Measurements from ENCODE around the gene GIPC3. TPM values are rescaled to one million over a fixed set of nuclear protein-coding genes. Genes with fewer than 3 reads are reported as not detected.

The GIPC3 gene
- total RNA-seq, 2 experiments from 2014 or later = 0.15 to 0.23 TPM

- Mint-ChIP-seq H3K27ac (no peak overlapping the region), H3K36me3 (peaks cover 4% of the 10 kb centered on the region), H3K4me1 (no peaks in the 10 kb centered on the region), H3K9me3 (ENCODE audit: low read depth) (no peaks in the 10 kb centered on the region), H3K4me3 (no peak overlapping the region), H3K27me3 (no peaks in the 10 kb centered on the region)
- CTCF ChIA-PET = interaction anchor here (1.0 to 1.6 kb wide), 2 partner anchors 23 to 70 kb away, joined by 3 read pairs; no protein-coding TSS in a partner anchor
- DNase-seq = no peak
- no peak for ATAC-seq
Observed at GRCh38 chr19:3614858-3615505, 29.7 kb downstream of the GIPC3 start.

DNA sequence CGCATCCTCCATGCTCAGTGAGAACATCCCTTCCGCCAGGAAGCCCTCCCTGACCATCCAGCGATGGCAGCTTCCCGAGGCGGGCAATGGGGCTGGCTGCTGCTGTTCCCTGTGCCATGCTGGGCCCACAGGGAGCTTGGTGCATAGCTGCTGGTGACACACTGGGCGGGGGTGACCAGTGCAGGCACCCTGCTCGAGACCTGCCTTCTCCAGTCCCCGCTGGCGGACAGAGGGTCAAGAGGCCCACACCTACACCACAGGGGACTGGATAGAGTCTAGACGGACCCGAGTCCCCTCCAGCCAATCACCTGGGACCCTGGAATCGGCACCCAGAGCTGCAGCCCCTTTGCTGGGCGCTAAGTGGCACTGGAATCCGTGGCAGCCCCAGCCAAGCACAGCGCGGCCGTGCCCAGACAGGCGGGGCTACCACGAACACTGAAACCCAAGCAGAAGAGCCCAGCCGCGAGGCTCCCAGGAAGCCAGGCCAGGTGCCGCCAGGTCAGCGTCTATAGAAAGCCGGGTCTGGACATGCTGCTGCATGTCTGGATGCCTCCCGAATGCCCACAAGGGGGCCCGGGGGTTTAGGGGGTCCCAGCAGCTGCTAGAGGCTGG lies 30.4 kb downstream of the GIPC3 start:
- H3K9me3 Mint-ChIP-seq (ENCODE audit: low read depth) = no peaks in the 10 kb centered on the region
- DNase-seq = no peak
- H3K36me3 Mint-ChIP-seq = peaks cover 4% of the 10 kb centered on the region
- H3K27me3 Mint-ChIP-seq = no peaks in the 10 kb centered on the region
- H3K4me3 Mint-ChIP-seq = no peak overlapping the region
- H3K4me1 Mint-ChIP-seq = no peaks in the 10 kb centered on the region
- ATAC-seq = no peak
- H3K27ac Mint-ChIP-seq = no peak overlapping the region
- CTCF ChIA-PET = interaction anchor here (1.0 to 1.6 kb wide), 2 partner anchors 23 to 71 kb away, joined by 3 read pairs; no protein-coding TSS in a partner anchor

DNA sequence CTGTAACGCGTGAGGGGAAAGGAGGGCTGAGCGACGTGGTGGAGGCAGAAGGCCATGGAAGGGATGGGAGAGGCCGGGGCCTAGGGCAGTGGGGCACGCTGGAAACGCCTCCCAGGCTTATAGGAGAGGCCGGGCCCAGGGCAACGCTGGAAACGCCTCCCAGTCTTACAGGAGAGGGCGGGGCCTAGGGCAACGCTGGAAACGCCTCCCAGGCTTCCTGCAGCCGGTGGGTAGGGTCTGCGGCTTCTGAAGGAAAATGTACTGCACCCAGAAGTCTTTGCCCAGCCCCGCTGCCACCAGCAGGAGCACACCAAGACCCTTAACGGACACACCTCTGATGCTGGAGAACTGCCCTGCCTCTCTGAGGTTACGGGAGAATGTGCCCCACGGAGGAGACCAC lies 32.2 kb downstream of the GIPC3 start:
- no peaks in the 10 kb centered on the region for H3K4me1 Mint-ChIP-seq
- DNase-seq = no peak
- CTCF ChIA-PET = no interaction called here
- H3K4me3 Mint-ChIP-seq = no peak overlapping the region
- no peak for ATAC-seq
- H3K27ac Mint-ChIP-seq = no peak overlapping the region
- H3K9me3 Mint-ChIP-seq (ENCODE audit: low read depth) = no peaks in the 10 kb centered on the region
- peaks cover 2% of the 10 kb centered on the region for H3K36me3 Mint-ChIP-seq
- H3K27me3 Mint-ChIP-seq = no peaks in the 10 kb centered on the region

DNA sequence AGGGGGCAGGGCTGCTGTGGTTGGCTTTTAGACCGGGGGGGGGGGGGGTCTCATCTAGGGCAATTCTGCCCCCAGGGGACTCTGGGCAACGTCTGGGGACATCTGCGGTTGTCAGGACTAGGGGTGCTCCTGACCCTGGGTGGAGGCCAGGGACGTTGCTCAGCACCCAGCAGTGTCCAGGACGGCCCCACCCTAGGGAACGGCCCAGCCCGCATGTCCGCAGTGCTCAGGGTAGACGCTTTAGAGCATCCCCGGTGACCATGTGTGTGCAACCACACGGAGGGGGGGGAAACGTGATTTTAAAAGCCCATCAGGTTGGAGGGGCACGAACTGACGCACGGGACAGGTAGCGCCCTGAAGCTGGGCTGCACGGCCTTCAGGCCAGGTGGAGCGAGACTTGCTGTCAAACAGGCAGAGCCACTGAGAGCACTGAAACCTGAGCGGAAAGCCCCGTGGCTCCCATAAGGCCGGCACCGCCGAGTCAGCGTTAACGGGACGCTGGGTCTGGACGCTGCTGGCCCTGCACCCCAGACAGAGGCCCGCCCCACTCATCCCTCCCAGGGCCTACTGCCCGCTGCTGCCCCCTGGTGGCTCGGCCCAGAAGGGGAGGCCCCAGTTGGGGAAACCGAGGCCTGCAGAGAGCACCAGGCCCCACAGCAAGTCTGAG lies 33.0 kb downstream of the GIPC3 start:
- no peak overlapping the region for H3K27ac Mint-ChIP-seq
- no peaks in the 10 kb centered on the region for H3K9me3 Mint-ChIP-seq (ENCODE audit: low read depth)
- no peak overlapping the region for H3K4me3 Mint-ChIP-seq
- no peaks in the 10 kb centered on the region for H3K4me1 Mint-ChIP-seq
- DNase-seq (peak; percentile 58), ATAC-seq (peak; percentile 68)
- no peaks in the 10 kb centered on the region for H3K27me3 Mint-ChIP-seq
- CTCF ChIA-PET = interaction anchor here (1.0 to 1.9 kb wide), 4 partner anchors 30 to 73 kb away, joined by 3 to 13 read pairs (median 6); no protein-coding TSS in a partner anchor
- H3K36me3 Mint-ChIP-seq = peaks cover 5% of the 10 kb centered on the region

DNA sequence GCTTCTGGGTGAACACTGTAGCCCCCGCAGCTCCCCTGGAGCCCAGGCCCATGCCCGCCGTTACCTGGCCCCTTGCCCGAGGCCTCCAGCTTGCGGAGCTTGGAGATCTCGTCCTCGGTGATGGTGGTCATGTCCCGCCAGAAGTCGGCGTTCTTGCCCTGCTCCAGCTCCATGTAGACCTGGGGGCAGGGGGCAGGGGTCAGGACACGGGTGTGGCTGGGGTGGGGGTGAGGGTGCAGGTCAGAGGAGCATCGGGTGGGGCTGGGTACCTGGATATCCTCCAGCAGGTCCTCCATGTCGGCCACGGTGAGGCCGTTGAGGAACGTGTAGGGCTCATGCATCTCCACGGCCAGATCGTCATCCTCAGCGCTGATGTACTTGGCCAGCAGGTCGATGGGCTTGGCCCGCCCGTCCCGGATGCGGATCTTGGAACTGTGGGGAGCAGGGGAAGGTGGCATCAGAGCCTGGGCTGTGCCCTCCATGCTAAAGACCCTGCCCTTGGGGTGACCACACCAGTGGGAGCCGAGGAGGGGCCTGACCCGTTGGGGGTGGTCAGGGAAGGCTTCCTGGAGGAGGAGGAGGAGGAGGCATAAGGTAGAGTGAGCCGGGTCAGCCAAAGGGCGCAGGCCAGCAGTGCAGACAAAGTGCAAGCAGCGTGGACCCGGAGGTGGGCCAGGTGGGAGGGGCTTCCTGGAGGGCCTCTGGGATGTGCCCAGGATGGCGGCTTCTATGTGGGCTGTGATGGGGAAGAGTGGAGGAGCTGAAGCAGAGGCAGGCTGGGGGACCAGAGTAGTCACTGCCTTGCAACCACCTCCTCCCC lies 33.7 kb downstream of the GIPC3 start:
- no peak for DNase-seq
- CTCF ChIA-PET = interaction anchor here (0.6 to 1.9 kb wide), 6 partner anchors 14 to 1239 kb away, joined by 3 to 13 read pairs (median 4); no protein-coding TSS in a partner anchor
- Mint-ChIP-seq H3K27ac (no peak overlapping the region), H3K27me3 (no peaks in the 10 kb centered on the region), H3K36me3 (peaks cover 5% of the 10 kb centered on the region), H3K4me3 (no peak overlapping the region), H3K4me1 (peaks cover 1% of the 10 kb centered on the region), H3K9me3 (ENCODE audit: low read depth) (no peaks in the 10 kb centered on the region)
- no peak for ATAC-seq

DNA sequence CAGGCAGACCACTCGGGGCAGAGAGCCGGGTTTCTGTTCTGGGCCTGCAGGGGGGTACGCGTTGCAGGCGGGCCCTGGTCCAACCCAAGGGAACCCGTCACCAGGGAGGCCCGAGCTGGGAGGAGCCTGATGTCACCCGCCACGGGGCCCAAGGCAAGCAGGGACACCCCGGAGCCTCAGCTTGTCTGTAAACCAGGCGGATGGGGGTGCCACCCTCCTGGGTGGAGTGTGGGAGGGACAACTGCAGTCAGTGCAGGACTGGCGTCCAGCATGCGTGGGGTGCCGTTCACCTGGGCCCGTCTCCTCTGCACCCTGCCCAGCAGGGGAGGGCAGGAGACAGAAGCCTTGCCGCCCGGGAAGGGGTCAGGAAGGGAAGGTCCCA lies 34.3 kb downstream of the GIPC3 start:
- H3K4me1 Mint-ChIP-seq = peaks cover 7% of the 10 kb centered on the region
- DNase-seq (no peak), ATAC-seq (no peak)
- CTCF ChIA-PET = interaction anchor here (1.4 to 1.9 kb wide), 3 partner anchors 15 to 46 kb away, joined by 3 to 9 read pairs (median 3); no protein-coding TSS in a partner anchor
- H3K4me3 Mint-ChIP-seq = no peak overlapping the region
- H3K36me3 Mint-ChIP-seq = peaks cover 5% of the 10 kb centered on the region
- no peak overlapping the region for H3K27ac Mint-ChIP-seq
- H3K9me3 Mint-ChIP-seq (ENCODE audit: low read depth) = no peaks in the 10 kb centered on the region
- H3K27me3 Mint-ChIP-seq = no peaks in the 10 kb centered on the region

DNA sequence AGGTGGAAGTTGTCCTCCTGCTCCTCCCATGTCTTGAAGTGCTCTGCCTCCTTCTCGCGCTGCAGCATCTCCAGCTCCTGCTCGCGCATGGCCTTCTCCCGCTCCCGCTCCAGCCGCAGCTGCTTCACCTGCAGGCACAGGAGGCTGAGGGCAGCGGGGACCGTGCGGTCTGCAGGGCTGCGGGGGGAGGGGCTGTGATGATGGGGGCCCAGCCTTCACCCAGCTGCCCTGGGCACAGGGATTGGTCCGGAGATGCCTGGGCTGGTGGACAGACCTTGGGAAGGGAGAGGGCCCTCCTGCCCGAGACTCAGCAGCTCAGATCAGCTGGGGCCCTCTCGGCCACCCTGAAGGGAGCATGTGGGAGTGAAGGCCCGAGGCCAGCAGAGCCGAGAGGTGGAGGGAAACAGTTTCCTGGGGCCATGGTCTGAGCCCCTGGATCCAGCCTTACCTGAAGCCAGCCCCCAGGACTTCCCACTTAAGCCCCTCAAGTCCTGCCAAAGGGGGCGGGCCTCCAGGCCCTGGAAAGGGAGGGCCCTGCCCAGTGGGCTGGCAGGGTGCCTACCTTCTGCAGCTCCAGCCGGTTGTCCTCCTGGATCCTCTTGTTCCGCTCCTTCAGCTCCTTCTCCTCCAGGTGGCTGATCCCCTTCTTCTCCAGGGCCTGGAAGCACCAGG lies 35.0 kb downstream of the GIPC3 start:
- CTCF ChIA-PET = interaction anchor here (1.7 kb wide), 1 partner anchor 15 kb away, joined by 3 read pairs; no protein-coding TSS in a partner anchor
- peaks cover 5% of the 10 kb centered on the region for H3K36me3 Mint-ChIP-seq
- H3K27ac Mint-ChIP-seq = no peak overlapping the region
- H3K4me3 Mint-ChIP-seq = no peak overlapping the region
- H3K9me3 Mint-ChIP-seq (ENCODE audit: low read depth) = no peaks in the 10 kb centered on the region
- H3K4me1 Mint-ChIP-seq = peaks cover 11% of the 10 kb centered on the region
- ATAC-seq (no peak), DNase-seq (no peak)
- H3K27me3 Mint-ChIP-seq = no peaks in the 10 kb centered on the region

DNA sequence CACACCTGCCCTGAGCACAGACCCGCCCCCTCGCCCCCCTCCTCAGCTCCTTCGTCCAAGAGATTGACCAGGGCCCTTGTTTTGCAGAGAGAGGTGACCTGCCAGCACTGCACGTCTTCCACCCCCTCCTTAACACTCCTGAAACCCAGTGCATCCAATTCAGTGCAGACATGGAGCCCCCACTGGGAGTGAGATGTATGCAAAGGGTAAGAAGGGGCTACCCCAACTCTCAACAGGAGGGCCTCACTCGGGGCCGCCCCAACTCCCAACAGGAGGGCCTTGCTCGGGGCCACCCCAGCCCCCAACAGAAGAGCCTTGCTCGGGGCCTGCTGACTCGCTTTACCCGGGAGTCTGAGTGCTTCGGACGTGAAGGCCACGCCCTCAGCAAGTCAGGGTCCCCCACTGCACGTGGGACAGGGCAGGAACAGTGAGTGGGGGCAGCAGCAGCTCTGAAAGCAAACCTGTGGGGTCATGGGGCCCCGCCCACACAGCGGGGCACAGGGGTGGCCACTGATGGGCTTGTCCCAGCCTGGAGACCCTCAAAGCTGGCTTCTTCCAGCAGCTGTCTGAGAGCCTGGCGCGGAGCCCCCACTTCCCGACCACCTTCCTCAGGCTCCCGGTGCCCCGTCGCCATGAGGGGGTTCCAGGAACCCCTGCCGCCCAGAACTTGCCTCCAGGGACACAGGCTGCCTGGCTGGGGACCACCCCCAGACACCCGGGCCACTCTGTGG lies 35.7 kb downstream of the GIPC3 start:
- Mint-ChIP-seq H3K4me1 (peaks cover 18% of the 10 kb centered on the region), H3K9me3 (ENCODE audit: low read depth) (no peaks in the 10 kb centered on the region), H3K4me3 (no peak overlapping the region), H3K36me3 (peaks cover 5% of the 10 kb centered on the region), H3K27ac (no peak overlapping the region), H3K27me3 (no peaks in the 10 kb centered on the region)
- CTCF ChIA-PET = no interaction called here
- no peak for ATAC-seq
- DNase-seq = no peak

DNA sequence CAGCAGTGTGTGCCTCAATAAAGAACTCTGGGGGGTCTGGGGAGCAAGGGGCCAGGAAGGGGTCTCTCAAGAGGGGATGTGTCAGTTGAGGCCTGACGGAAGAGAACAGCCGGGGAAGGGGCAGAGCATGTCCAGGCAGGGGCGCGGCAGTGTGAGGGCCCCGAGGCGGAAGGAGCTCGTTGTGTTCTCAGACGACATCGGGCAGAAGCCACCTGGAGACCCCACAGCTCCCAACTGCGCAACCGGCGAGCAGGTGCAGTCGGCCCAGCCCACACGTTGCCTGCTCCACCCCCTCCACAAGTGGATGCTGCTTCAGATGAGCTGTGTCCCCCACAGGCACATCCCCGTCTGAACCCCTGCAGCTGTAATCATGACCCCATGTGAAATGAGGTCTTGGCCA lies 36.4 kb downstream of the GIPC3 start:
- H3K9me3 Mint-ChIP-seq (ENCODE audit: low read depth) = no peaks in the 10 kb centered on the region
- ATAC-seq (no peak), DNase-seq (no peak)
- H3K36me3 Mint-ChIP-seq = peaks cover 5% of the 10 kb centered on the region
- H3K4me3 Mint-ChIP-seq = no peak overlapping the region
- H3K4me1 Mint-ChIP-seq = peaks cover 21% of the 10 kb centered on the region
- CTCF ChIA-PET = no interaction called here
- H3K27me3 Mint-ChIP-seq = no peaks in the 10 kb centered on the region
- no peak overlapping the region for H3K27ac Mint-ChIP-seq

- Mint-ChIP-seq H3K36me3 (peaks cover 5% of the 10 kb centered on the region), H3K27ac (no peak overlapping the region), H3K4me1 (peaks cover 24% of the 10 kb centered on the region), H3K9me3 (ENCODE audit: low read depth) (no peaks in the 10 kb centered on the region), H3K27me3 (no peaks in the 10 kb centered on the region), H3K4me3 (no peak overlapping the region)
- CTCF ChIA-PET = no interaction called here
- no peak for DNase-seq
- no peak for ATAC-seq
Observed at GRCh38 chr19:3622224-3622623, 36.9 kb downstream of the GIPC3 start.

GRCh38 chr19:3623716-3624115 lies 38.4 kb downstream of the GIPC3 start:
- CTCF ChIA-PET = no interaction called here
- Mint-ChIP-seq H3K4me1 (peaks cover 24% of the 10 kb centered on the region), H3K27me3 (no peaks in the 10 kb centered on the region), H3K4me3 (no peak overlapping the region), H3K27ac (no peak overlapping the region), H3K9me3 (ENCODE audit: low read depth) (no peaks in the 10 kb centered on the region), H3K36me3 (peaks cover 5% of the 10 kb centered on the region)
- DNase-seq (no peak), ATAC-seq (no peak)

- peak; percentile 3 for ATAC-seq
- peak overlapping the region; percentile 86 for H3K4me3 Mint-ChIP-seq
Observed at GRCh38 chr19:3625996-3626472, 40.8 kb downstream of the GIPC3 start.

More at GRCh38 chr19:3625996-3626472, 40.8 kb downstream of the GIPC3 start:
- H3K36me3 Mint-ChIP-seq = peaks cover 5% of the 10 kb centered on the region
- H3K27me3 Mint-ChIP-seq = no peaks in the 10 kb centered on the region
- no peaks in the 10 kb centered on the region for H3K9me3 Mint-ChIP-seq (ENCODE audit: low read depth)
- H3K27ac Mint-ChIP-seq = peak overlapping the region; percentile 98
- CTCF ChIA-PET = no interaction called here
- DNase-seq = no peak
- peaks cover 24% of the 10 kb centered on the region for H3K4me1 Mint-ChIP-seq

Data from activated CD8-positive, alpha-beta memory T cell treated with anti-CD3 and anti-CD28 coated beads, Interleukin-2, amount 10 ng/mL, durations not matched to agents 7 days and 5 days (primary cell).